HG03066 (cell line): ENCODE data around the gene PBX4.

Source experiments
- ATAC-seq: cut with Tn5 transposase; IDR thresholded peaks from one replicate; pipeline ENCODE4 v1.9.1; 2021; ENCODE audit warnings: low read depth; ENCODE audit not compliant: unreplicated experiment

Gene PBX4

GRCh38 chr19:19528721-19529490, 89.6 kb downstream of the PBX4 start, which contains the start of gene YJEFN3:
Gene YJEFN3 (plus strand): TSS chr19:19528911. CDS start chr19:19528933, 22 bp downstream.
- ATAC-seq, result no peak

GRCh38 chr19:19527674-19528625, 90.5 kb downstream of the PBX4 start:
- no peak for ATAC-seq

- no peak for ATAC-seq
Observed at GRCh38 chr19:19527371-19527656, 91.2 kb downstream of the PBX4 start.

- ATAC-seq, result no peak
Observed at GRCh38 chr19:19526581-19527370, 91.7 kb downstream of the PBX4 start.

- ATAC-seq, result no peak
Observed at GRCh38 chr19:19525611-19526380, 92.7 kb downstream of the PBX4 start.

- no peak for ATAC-seq
Observed at GRCh38 chr19:19524053-19524452, 94.4 kb downstream of the PBX4 start.

GRCh38 chr19:19523177-19523576, 95.3 kb downstream of the PBX4 start:
- ATAC-seq, result no peak

GRCh38 chr19:19520989-19521388, 97.5 kb downstream of the PBX4 start:
- no peak for ATAC-seq

GRCh38 chr19:19517235-19517619, 101.3 kb downstream of the PBX4 start:
- ATAC-seq, result no peak

- peak; percentile 88 for ATAC-seq
Observed at GRCh38 chr19:19515642-19516519, 102.6 kb downstream of the PBX4 start, which contains the start of gene NDUFA13. Gene NDUFA13 (plus strand): TSS chr19:19516225. CDS start chr19:19516239, 14 bp downstream.

- no peak for ATAC-seq
Observed at GRCh38 chr19:19514881-19515641, 103.4 kb downstream of the PBX4 start, which contains the start of gene TSSK6. Gene TSSK6 (minus strand): TSS chr19:19515548. CDS start chr19:19515427, 121 bp downstream.

- ATAC-seq, result no peak
Observed at GRCh38 chr19:19514215-19514657, 104.3 kb downstream of the PBX4 start.

- no peak for ATAC-seq
Observed at GRCh38 chr19:19513682-19514081, 104.8 kb downstream of the PBX4 start.
